ENCODE results near the gene NBEAL1.

GRCh38 chr2:203002054-203002821 is 12.4 kb upstream of the NBEAL1 start:
- TF ChIP-seq POLR2A (IDR thresholded peaks at IDR 0.05; ENCODE audit: low read depth, low read length) (no peak), TAF1 (IDR thresholded peaks at IDR 0.05; ENCODE audit: borderline replicate concordance, low read depth, low read length) (no peak), POLR2AphosphoS5 (IDR thresholded peaks at IDR 0.05; ENCODE audit: low read depth, low read length) (no peak)

Data from GM12892 (cell line).